ENCODE results near the gene ERG.

ERG gene

DNA sequence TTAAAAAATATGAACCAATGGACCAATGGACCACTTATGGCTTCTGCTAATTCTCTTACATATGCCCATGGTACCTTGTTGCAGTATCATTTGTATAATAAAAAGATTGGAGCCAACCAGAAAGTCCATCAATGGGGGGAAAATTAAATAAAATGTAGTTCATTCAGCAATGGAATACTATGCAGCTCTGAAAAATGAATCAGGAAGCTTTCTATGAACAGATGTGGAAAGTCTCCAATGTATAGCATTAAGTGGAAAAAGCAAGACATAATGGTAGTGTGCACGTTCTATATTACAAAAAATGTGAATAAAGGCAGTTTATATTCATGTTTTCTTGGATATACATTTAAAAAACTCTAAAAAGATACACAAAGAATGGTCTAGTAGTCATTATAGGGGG is 140.2 kb downstream of the ERG start:
- no peak for DNase-seq (ENCODE audit: low spot score)

GRCh38 chr21:38356883-38357625 is 141.2 kb downstream of the ERG start:
- DNase-seq (ENCODE audit: low spot score), result no peak

- DNase-seq (ENCODE audit: low spot score), result peak; percentile 18
Observed at GRCh38 chr21:38355992-38356781, 142.1 kb downstream of the ERG start.

GRCh38 chr21:38355353-38355752 is 142.9 kb downstream of the ERG start:
- no peak for DNase-seq (ENCODE audit: low spot score)

DNA sequence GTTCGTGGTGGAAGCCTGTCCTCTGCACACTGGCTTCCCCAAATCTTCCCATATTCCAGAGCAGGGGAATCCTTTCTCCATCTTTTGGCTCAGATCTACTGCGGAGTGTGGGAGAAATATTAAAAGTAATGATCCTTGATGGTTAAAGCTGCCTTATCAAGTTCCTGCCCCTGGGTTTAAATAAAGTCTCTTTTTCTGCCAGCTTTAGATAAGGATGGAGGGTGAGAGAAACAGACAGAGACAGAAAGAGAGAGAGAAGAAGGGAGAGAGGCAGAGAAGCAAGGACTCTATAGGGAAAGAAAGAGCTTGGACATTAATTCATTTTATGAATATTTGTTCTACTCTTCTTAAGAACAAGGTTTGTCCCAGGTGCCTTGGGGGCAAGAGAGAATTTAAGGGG is 143.5 kb downstream of the ERG start:
- no peak for DNase-seq (ENCODE audit: low spot score)

GRCh38 chr21:38354231-38354630 is 144.0 kb downstream of the ERG start:
- DNase-seq (ENCODE audit: low spot score), result no peak

DNA sequence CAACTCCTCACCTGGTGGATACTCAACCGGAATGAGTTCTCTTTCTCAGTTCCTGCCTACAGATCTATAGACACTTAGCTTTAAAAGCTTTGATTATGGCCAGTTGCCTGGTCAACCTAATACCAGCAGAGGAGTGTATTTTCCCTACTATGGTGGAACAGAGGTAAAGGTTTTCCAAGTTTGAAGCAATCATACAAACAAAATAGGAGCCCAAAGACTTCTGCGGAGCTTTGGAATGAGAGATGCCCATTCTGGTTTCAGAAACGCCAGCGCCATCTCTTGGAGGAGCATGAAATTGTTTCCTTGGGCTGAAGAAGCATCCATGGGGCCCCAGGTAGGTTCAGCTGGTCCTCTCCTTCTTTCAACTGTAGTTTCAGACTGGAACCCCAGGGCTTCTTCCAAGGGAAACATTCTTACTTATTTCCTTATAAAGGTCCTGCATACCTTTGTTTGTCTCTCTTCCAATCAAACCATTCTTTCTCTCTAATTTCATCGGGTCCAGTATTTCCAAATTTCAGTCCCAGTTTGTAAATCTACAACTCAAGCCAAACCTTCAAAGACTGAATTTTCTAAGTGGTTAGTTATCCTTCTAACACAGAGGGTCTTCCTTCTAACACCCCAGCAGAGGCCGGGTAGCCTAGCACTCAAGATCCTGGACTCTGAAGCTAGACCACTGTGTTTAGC is 145.6 kb downstream of the ERG start:
- no peak for DNase-seq (ENCODE audit: low spot score)

- DNase-seq (ENCODE audit: low spot score), result no peak
Observed at GRCh38 chr21:38351961-38352521, 146.2 kb downstream of the ERG start.

DNA sequence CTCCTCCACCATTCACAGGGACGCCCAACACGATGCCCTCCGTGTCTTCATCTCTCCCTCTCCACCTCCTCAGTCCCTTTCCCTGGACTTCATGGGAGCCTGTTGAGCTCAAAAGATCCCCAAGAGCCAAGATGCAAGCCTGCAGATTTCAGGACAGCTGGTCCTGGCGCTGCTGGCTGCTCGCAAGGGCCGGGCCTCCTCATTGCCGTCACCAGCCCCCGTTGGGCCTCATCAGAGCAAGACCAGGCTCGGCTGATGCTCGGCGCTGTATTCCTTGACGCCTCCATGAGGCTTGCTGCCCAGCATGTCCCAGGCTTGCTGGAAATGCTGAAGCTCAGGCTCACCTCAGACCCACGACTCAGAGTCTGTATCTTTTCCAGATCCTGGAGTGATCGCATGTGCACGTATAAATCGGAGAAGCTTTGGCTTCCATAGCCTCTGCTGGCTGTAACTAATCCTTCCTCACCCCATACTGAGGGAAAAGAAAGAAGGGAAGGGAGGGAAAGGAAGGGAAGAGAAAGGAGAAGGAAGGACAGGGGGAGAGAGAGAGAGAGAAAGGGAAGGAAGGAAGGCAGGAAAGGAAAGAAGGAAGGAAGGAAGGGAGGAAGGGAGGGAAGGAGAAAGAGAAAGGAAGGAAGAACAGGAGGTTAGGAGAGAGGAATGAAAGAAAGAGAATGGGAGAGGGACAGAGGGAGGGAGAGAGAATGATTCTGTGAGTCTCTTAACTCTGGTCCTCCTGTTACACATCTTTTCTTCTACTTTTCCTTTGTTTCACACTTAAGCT is 146.9 kb downstream of the ERG start:
- no peak for DNase-seq (ENCODE audit: low spot score)

- no peak for DNase-seq (ENCODE audit: low spot score)
Observed at GRCh38 chr21:38350684-38351083, 147.6 kb downstream of the ERG start.

DNA sequence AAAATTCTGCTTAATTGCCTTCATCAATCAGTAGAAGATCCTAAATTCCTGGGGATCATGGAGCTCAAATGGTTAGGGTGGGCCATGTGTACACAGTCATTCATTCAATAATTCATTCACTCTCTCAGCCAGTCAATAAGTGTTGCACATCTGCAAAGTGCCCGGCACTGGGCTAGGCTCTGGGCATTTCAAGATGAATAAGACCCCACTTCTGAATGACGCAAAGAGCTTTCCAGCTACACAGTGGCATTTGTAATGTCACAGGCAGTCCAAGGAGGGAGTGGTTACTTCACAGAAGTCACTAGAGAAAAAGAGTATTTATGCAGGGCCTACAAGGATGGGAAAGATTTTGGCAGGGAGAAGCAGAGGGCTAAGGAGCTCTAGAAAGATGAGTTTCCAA is 148.3 kb downstream of the ERG start:
- no peak for DNase-seq (ENCODE audit: low spot score)

DNA sequence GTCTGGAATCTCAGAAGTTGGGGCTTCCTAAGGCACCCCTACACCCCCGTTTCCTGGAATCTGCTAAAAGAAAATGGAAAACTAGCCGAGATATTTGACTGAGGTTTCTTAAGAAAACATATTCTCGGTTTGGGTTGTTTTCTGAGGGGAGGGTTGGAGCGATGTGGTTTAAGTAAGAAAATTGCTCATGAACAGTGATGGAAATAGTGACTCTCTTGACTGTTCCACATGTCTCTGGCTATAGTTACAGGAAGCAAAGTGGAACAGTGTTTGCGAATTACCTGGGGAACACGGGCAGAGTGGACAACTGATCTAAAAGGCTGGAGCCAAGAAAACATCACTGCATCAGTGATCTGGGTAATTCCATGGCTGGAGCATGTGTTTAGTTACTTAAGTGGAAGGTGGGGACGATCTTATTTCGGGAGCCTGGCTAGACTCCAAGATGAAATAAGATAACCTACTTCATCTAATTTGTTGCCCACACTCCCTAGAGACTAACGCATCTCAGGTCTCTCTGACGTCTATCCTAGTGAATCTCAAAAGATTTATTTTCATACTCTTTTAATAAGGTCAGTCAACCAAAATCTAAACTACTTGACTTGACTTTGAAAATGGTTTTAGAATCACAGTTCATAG is 149.0 kb downstream of the ERG start:
- DNase-seq (ENCODE audit: low spot score), result no peak

- no peak for DNase-seq (ENCODE audit: low spot score)
Observed at GRCh38 chr21:38346286-38346685, 152.0 kb downstream of the ERG start.

DNA sequence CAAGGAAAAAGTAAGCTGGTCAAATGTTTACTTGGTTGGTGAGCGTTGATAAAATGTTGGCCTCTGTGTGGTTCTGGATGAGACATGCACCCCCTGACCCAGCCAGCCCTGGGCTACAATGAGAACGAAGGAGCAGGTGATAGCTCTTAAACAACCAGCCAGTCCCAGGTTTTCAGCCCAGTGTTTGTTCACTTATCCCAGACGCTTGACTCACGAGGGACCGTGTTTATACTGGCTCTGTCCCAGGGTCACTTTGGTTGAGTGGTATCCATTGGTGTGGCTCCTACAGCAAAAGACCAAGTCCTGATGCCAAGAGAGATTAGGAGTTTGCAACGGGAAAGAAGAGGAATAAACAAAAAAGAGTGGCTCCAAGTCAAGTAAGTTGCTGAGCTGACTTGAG is 154.6 kb downstream of the ERG start:
- no peak for DNase-seq (ENCODE audit: low spot score)

- DNase-seq (ENCODE audit: low spot score), result no peak
Observed at GRCh38 chr21:38342739-38343138, 155.5 kb downstream of the ERG start.

- no peak for DNase-seq (ENCODE audit: low spot score)
Observed at GRCh38 chr21:38341546-38342012, 156.7 kb downstream of the ERG start.

GRCh38 chr21:38340131-38340530 is 158.1 kb downstream of the ERG start:
- no peak for DNase-seq (ENCODE audit: low spot score)

GRCh38 chr21:38337793-38338192 is 160.5 kb downstream of the ERG start:
- DNase-seq (ENCODE audit: low spot score), result no peak

- no peak for DNase-seq (ENCODE audit: low spot score)
Observed at GRCh38 chr21:38334866-38335265, 163.4 kb downstream of the ERG start.

DNA sequence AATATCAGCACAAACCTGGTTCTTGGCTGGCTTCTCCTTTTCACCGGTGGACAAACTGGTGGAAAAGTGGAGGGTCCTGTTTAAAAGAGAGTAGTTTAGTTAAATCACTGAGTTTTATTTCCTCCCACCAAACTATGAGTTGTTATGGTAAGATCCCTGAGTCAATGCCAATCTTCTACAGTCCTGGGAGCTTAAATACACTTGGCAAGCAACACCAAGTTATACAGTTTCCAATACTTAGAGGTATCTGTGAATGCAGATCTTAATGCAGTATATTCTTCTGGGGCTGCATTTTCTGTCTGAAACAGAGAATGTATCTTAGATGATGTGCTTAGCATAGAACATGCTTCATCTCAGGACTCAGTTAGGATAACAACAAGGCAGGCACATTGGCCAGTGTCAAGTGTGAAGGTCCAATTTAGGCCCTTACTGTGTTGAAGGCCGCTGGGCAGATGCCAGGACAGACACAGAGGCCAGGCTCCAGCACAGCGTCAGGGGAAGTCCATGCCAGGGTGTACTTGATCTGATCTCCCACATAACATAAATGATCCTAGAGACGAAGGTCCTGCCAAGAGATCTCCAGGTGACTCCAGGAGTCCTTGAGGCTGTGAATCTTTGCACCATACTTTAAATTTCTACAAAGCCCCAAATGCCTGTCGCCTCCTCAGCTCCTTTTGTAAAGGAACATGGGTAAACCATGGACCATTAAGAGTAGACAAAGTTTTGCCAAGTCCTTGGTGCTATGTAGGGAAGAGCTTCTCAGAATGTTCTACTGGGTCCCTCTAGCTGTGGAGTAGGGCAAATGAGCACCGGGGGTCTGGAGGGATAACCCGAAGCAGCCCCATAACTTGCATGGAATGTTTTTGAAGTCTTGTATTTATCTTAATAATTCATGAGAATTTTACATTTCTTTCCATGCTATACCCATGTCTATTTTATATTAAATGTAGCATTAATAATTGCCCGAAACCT is 164.7 kb downstream of the ERG start:
- DNase-seq (ENCODE audit: low spot score), result no peak

All from putamen (tissue), 1 donor.